ENCODE data around the gene GON4L.

GRCh38 chr1:155773221-155773620 is 83.8 kb downstream of the GON4L start:
- TF ChIP-seq CTCF (conservative IDR thresholded peaks at IDR 0.05; ENCODE audit: low read depth, low read length) (no peak), EZH2phosphoT487 (IDR thresholded peaks at IDR 0.05; ENCODE audit: borderline replicate concordance, low read length) (no peak), EZH2 (IDR thresholded peaks at IDR 0.05; ENCODE audit: low read length, unreplicated experiment) (no peak)

All from PC-3 (cell line).